ENCODE measurements around the gene NKAPD1. TPM values are rescaled to one million over a fixed set of nuclear protein-coding genes. Genes with fewer than 3 reads are reported as not detected.

Gene NKAPD1
- total and polyA plus RNA-seq, 10 of the 15 experiments (the other 5 are each of a cell fraction or from before 2014, with no cell fraction given) = 9.6 to 43.3 (median 19.2) TPM

GRCh38 chr11:112086422-112087191 lies 12.5 kb downstream of the NKAPD1 start, which contains the start of the genes SDHD and TIMM8B (continued):
- TF ChIP-seq, protein P1, sequence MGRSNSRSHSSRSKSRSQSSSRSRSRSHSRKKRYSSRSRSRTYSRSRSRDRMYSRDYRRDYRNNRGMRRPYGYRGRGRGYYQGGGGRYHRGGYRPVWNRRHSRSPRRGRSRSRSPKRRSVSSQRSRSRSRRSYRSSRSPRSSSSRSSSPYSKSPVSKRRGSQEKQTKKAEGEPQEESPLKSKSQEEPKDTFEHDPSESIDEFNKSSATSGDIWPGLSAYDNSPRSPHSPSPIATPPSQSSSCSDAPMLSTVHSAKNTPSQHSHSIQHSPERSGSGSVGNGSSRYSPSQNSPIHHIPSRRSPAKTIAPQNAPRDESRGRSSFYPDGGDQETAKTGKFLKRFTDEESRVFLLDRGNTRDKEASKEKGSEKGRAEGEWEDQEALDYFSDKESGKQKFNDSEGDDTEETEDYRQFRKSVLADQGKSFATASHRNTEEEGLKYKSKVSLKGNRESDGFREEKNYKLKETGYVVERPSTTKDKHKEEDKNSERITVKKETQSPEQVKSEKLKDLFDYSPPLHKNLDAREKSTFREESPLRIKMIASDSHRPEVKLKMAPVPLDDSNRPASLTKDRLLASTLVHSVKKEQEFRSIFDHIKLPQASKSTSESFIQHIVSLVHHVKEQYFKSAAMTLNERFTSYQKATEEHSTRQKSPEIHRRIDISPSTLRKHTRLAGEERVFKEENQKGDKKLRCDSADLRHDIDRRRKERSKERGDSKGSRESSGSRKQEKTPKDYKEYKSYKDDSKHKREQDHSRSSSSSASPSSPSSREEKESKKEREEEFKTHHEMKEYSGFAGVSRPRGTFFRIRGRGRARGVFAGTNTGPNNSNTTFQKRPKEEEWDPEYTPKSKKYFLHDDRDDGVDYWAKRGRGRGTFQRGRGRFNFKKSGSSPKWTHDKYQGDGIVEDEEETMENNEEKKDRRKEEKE (IDR thresholded peaks at IDR 0.05) = no peak
- peak; percentile 82; the same call in 1 of the 2 replicates for TF ChIP-seq SPI1 (IDR thresholded peaks at IDR 0.05; ENCODE audit: borderline replicate concordance, insufficient read depth, low read depth, low read length)
- TF ChIP-seq, protein P2, sequence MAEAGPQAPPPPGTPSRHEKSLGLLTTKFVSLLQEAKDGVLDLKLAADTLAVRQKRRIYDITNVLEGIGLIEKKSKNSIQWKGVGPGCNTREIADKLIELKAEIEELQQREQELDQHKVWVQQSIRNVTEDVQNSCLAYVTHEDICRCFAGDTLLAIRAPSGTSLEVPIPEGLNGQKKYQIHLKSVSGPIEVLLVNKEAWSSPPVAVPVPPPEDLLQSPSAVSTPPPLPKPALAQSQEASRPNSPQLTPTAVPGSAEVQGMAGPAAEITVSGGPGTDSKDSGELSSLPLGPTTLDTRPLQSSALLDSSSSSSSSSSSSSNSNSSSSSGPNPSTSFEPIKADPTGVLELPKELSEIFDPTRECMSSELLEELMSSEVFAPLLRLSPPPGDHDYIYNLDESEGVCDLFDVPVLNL (IDR thresholded peaks at IDR 0.05; ENCODE audit: low read depth, low read length) = peak; percentile 78; the same call in 1 of the 2 replicates
- TF ChIP-seq BCL11A (IDR thresholded peaks at IDR 0.05; ENCODE audit: low read depth, low read length) = no peak
- TF ChIP-seq TCF12 (IDR thresholded peaks at IDR 0.05; ENCODE audit: low read depth, low read length) = no peak
- no peak for TF ChIP-seq BRCA1 (IDR thresholded peaks at IDR 0.05; ENCODE audit: low read depth, low read length)
- peak; percentile 91 for TF ChIP-seq NR2F1 (conservative IDR thresholded peaks at IDR 0.05)
- peak; percentile 87 for TF ChIP-seq IKZF1 (conservative IDR thresholded peaks at IDR 0.05)
- TF ChIP-seq HDAC2 (IDR thresholded peaks at IDR 0.05) = no peak
- peak; percentile 84; the same call in 1 of the 2 replicates for TF ChIP-seq CREB1 (IDR thresholded peaks at IDR 0.05; ENCODE audit: low read depth)
- TF ChIP-seq ZNF622 (IDR thresholded peaks at IDR 0.05) = no peak
- no peak for TF ChIP-seq KDM1A (IDR thresholded peaks at IDR 0.05; ENCODE audit: borderline replicate concordance)
- TF ChIP-seq KLF5 (IDR thresholded peaks at IDR 0.05; ENCODE audit: partially characterized antibody) = peak; percentile 57
- TF ChIP-seq SMC3 (IDR thresholded peaks at IDR 0.05; ENCODE audit: borderline replicate concordance, low read length) = no peak; the same call in 1 of the 2 replicates
- no peak for TF ChIP-seq ZBTB33 (IDR thresholded peaks at IDR 0.05)
- TF ChIP-seq HCFC1 (IDR thresholded peaks at IDR 0.05; ENCODE audit: low read length) = peak; percentile 77
- peak; percentile 69; the same call in 1 of the 2 replicates for TF ChIP-seq ZBED1 (IDR thresholded peaks at IDR 0.05; ENCODE audit: borderline replicate concordance)
- TF ChIP-seq, protein P3, sequence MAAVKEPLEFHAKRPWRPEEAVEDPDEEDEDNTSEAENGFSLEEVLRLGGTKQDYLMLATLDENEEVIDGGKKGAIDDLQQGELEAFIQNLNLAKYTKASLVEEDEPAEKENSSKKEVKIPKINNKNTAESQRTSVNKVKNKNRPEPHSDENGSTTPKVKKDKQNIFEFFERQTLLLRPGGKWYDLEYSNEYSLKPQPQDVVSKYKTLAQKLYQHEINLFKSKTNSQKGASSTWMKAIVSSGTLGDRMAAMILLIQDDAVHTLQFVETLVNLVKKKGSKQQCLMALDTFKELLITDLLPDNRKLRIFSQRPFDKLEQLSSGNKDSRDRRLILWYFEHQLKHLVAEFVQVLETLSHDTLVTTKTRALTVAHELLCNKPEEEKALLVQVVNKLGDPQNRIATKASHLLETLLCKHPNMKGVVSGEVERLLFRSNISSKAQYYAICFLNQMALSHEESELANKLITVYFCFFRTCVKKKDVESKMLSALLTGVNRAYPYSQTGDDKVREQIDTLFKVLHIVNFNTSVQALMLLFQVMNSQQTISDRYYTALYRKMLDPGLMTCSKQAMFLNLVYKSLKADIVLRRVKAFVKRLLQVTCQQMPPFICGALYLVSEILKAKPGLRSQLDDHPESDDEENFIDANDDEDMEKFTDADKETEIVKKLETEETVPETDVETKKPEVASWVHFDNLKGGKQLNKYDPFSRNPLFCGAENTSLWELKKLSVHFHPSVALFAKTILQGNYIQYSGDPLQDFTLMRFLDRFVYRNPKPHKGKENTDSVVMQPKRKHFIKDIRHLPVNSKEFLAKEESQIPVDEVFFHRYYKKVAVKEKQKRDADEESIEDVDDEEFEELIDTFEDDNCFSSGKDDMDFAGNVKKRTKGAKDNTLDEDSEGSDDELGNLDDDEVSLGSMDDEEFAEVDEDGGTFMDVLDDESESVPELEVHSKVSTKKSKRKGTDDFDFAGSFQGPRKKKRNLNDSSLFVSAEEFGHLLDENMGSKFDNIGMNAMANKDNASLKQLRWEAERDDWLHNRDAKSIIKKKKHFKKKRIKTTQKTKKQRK (IDR thresholded peaks at IDR 0.05; ENCODE audit: low read depth, low read length) = no peak
- TF ChIP-seq MYB (IDR thresholded peaks at IDR 0.05; ENCODE audit: borderline replicate concordance, low read depth, low read length) = no peak
- peak; percentile 95; the same call in 1 of the 2 replicates for TF ChIP-seq TAF1 (IDR thresholded peaks at IDR 0.05; ENCODE audit: borderline replicate concordance, low read depth, low read length)
- no peak for TF ChIP-seq RBBP5 (conservative IDR thresholded peaks at IDR 0.05)
- no peak for TF ChIP-seq SUPT20H (IDR thresholded peaks at IDR 0.05; ENCODE audit: borderline replicate concordance, control insufficient read depth, low read depth, low read length)
- TF ChIP-seq NFXL1 (IDR thresholded peaks at IDR 0.05; ENCODE audit: borderline replicate concordance) = no peak

Measured in GM12878 (cell line).